Measurements from ENCODE around the gene TMEM45A.
"Not testable (repeated sequence)": the region's sequence is repeated elsewhere in the genome, so short reads cannot be mapped to it uniquely, and the experiment has no call there.

The TMEM45A gene

DNA sequence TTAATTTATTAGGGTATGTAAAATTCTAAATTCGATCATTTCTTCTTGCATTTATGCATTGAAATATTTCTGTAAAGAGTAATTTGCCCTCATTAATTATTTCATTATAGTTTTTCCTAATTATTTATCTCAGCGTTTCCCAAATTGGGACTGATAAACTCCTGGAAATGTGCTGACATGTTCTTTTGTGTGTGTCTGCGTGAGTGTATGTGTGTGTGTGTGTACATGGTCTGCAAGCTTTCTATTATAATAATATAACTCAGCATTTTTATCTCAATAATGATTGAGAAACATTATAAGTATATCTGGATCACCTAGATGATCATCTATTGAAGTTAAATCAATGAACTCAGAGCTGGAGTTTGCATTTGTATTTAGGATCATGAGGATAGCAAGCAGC lies 38.7 kb downstream of the TMEM45A start:
- in situ Hi-C loops (cut with MboI; ENCODE audit: low sequenced_read_pairs): no loop called here

DNA sequence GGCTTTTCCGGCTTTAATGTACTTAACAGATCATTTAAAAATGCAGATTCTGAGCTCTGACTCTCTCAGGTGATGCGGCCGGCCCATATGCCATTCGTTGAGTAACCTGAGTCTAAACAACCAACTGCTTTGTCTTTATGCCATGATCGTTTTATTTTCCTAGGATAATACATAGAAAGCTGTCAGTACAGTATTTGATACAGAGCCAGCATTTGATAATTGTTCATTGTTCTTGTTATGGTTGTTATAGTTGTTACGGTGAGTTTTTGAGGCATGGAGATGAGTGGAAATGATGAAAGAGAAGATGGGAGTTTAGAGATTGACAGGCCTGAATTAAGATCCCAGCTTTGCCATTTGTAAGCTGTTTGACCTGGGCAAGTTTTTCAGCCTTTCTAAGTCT lies 40.0 kb downstream of the TMEM45A start:
- in situ Hi-C loops (cut with MboI; ENCODE audit: low sequenced_read_pairs): no loop called here

DNA sequence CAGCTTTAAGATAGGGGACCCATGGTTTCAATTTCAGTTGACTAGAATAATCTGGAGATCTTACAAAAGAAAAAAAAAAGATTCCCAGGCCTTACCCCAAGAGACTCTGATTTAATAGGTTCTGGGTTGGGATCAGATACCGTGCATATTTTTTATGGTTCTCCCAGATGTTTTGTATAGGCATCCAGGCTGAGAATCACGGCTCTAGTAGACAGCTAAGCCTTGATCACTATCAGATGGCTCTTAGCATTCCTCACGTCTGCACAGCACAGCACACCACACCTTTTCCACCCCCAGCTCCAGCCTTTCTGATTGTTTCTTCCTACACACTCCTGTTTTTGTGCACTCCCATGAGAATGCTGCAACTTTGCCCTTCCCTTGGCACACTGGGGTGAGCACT lies 40.8 kb downstream of the TMEM45A start:
- in situ Hi-C loops (cut with MboI; ENCODE audit: low sequenced_read_pairs): no loop called here

DNA sequence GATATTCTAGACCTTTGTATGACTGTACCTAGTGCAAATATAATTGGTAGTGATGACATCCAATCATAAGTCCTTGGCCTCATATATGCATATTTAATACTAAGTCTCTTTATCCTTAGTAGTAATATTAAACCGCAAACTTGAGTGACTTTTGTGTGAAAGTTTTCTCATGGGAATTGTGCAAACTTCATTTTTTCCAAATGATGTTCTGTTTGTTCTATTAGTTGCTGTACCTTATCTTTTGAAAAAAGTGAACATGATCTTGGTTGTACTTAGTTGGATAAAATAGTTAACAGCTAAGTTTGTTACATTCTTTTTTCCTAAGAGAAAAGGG lies 43.2 kb downstream of the TMEM45A start:
- in situ Hi-C loops (cut with MboI; ENCODE audit: low sequenced_read_pairs): no loop called here

DNA sequence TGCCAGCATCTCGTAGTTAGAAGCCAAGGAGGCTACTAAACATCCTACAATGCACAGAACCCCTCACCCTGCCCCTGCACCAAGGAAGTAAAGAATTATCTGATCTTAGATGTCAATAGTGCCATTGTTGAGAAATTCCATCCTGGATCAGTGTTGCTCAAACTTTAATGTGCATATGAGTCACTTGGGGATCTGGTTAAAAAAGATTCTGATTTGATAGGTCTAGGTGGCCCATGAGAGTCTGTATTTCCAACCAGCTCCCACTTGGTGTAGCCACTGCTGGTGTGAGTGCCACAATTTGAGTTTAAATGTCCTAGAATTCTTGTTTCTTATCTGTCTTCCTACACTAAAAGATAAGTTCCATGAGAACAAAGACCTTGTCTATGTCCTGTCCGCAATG lies 43.7 kb downstream of the TMEM45A start:
- in situ Hi-C loops (cut with MboI; ENCODE audit: low sequenced_read_pairs): no loop called here

DNA sequence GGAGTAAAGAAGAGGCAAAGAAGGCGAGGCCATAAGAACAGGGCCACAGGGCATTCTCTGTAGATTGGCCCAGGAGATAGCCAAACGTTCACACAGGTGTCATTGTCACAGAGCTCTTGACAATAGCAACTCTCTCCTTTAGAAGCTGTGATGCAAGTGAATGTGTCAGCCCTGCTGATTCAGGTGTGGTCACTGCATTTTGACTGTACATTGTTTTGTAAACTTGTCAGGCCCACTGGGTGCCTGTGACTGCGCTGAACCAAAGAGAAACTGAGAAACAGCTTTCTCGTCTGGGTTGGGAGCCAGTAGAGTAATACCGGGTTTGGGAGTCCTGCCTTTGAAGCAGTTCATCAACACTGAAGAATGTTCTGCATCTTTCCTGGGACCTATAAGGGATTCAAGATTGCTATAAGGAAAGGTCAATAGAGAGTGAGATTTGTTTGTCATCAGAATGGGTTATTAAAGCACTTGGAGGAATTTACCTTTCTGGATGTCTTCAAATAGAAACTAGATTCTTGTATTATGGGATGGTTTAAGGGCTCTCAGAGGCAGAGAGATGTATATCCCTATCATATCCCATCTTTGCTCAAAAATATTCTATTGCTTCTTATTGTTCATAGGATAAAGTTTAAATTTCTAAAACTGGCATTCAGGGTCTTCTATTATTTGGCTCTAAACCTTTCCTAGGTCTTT lies 45.4 kb downstream of the TMEM45A start:
- in situ Hi-C loops (cut with MboI; ENCODE audit: low sequenced_read_pairs): no loop called here

DNA sequence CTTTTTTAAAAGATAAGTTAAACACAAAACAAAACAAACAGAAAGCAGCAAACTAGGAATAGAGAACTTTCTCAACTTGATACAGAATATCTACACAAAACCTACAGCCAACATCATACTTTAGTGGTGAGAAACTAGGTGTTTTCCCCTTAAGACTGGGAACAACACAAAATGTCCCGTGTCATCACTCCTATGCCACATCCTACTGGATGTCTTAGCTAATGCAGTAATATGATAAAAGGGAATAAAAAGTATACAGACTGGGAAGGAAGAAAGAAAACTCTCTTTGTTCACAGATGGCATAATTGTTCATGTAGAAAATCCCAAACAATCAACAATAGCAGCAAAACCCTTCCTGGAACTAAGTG lies 45.9 kb downstream of the TMEM45A start:
- in situ Hi-C loops (cut with MboI; ENCODE audit: low sequenced_read_pairs): no loop called here

DNA sequence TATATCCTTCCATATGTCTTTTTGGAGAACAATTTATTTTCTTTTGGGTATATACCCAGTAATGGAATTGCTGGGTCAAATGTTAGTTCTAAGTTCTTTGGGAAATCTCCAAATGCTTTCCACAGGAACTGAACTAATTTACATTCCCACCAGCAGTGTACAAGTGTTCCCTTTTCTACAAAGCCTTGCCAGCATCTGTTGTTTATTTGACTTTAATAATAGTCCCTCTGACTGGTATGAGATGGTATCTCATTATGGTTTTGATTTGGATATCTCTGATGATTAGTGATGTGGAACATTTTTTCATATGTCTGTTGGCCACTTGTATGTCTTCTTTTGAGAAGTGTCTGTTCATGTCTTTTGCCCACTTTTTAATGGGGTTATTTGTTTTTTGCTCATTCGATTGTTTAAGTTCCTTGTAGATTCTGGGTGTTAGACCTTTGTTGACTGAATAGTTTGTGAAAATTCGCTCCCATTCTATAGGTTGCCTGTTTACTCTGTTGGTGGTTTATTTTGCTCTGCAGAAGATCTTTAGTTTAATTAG lies 48.4 kb downstream of the TMEM45A start:
- in situ Hi-C loops (cut with MboI; ENCODE audit: low sequenced_read_pairs): no loop called here

DNA sequence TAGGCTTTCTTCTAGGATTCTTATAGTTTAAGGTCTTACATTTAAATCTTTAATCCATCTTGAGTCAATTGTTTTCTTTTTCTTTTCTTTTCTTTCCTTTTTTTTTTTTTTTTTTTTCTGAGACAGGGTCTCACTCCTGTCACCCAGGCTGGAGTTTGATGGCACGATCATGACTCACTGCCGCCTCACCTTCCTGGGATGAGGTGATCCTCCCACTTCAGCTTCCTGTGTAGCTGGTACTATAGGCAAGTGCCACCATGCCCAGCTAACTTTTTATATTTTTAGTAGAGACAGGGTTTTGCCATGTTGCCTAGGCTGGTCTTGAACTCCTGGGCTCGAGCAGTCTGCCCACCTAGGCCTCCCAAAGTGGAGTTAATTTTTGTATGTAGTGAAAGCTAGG lies 49.0 kb downstream of the TMEM45A start:
- in situ Hi-C loops (cut with MboI; ENCODE audit: low sequenced_read_pairs): not testable (repeated sequence)

DNA sequence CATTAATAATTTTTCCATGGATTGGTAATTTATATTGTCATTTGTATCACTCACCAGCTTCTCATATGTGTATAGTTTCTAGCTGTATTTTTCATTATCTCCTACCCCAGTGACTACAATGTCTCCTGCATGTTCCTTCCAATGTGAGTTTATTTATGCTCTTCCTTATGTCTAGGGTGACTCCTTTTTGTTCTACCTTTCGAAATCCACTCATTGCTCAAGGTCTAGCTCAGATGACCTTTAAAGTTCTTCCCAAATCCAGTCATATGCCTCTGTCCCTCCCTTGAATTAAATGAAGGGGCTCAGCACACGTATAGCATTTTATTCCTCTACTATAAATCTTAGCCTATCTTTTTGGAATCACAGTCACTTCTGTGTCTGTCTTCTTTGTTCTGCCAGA lies 53.0 kb downstream of the TMEM45A start:
- in situ Hi-C loops (cut with MboI; ENCODE audit: low sequenced_read_pairs): no loop called here

DNA sequence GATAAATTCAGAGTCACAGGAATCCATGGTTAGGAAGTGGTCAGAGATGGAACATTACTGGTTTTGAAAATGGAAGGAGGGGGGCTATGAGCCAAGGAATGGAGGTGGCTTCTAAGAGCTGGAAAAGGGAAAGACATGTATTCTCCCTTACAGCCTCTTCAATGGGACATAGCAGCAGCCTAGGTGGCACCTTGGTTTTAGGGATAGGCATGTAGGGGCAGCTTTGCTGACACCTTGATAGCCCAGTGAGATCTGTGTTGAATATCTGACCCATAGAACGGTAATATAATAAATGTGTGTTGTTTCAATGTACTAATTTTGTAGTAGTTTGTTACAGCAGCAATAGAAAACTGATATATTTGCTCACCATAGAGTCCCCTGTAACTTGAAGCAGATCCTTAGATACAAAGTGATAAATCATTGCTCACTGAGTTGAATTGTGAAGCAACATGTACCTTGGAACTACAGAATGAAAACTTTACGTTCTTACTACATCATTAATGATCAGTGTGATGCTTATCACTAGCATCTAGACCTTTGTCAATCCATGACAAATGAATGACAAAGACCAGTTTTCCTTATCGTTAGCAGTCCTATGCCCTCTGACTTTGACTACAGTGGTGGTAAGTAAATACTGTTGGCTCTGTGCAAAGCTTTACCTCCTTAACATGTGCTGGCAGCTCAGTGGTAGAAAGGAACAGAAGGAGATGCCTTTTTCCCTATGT lies 53.8 kb downstream of the TMEM45A start:
- in situ Hi-C loops (cut with MboI; ENCODE audit: low sequenced_read_pairs): no loop called here

DNA sequence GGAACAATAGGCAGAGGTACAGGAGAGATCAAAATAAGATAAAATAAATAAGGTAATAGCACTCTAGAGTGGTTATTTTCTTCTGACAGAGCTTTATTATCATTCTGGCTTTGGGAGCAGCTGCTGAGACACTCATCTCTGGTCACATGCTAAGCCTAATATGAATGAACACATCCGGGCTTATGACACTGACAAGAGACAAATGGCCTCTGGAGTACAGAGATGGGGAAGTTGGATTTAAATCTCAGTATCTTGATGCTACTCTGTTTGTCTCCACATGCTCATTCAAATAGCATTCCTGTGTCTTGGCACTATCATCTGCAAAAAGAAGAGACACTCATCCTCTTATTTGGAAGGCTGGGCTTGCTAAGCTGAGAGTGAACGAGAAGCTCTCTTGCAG lies 55.6 kb downstream of the TMEM45A start:
- in situ Hi-C loops (cut with MboI; ENCODE audit: low sequenced_read_pairs): no loop called here

DNA sequence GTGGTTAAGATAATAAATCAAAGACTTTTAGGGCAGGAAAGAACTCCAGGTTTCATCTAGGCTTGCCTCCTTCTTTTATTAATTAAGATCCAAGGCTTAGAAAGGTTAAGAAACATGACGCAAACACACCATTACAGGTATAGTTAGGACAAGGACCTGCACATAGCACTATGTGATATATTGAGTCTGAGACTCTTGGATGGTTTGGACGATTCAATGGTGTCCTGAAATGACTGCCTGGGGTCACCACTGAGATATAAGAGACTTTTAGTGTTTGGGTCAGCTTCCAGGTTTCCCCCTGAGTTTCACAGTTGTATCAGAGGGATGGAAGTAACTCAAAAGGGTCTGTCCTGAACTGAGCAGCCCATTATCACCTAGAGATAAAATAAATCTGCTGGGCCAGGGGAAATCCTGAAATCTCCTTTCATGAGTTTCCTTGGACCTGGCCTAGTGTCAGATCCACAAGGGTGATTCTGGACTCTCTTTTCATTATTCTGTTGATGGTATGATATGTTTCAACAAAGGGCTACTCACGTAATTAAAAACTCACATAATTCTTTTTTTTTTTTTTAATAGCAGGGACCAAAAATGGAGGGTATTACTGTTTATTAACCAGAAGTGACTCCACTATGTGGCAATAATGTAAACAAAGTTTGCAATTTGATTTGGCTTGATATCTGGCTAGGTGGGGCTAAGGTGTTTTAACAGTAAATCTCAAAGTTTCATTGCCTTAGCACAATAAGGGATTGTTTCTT lies 61.4 kb downstream of the TMEM45A start:
- in situ Hi-C loops (cut with MboI; ENCODE audit: low sequenced_read_pairs): no loop called here

DNA sequence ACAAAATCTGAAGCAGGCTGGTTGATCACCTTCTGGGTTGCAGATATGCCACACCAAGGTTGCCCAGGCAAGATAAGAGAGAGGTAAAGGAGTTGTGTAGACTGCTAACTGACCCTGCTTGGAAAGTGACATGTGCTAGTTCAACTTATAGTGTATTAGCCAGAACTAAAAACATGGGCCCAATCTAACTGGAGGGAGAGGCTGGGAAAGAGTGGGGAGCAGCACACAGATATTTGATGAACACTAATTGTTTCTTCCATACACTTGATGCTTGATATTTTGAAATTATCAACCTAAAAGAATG lies 61.9 kb downstream of the TMEM45A start:
- in situ Hi-C loops (cut with MboI; ENCODE audit: low sequenced_read_pairs): no loop called here

DNA sequence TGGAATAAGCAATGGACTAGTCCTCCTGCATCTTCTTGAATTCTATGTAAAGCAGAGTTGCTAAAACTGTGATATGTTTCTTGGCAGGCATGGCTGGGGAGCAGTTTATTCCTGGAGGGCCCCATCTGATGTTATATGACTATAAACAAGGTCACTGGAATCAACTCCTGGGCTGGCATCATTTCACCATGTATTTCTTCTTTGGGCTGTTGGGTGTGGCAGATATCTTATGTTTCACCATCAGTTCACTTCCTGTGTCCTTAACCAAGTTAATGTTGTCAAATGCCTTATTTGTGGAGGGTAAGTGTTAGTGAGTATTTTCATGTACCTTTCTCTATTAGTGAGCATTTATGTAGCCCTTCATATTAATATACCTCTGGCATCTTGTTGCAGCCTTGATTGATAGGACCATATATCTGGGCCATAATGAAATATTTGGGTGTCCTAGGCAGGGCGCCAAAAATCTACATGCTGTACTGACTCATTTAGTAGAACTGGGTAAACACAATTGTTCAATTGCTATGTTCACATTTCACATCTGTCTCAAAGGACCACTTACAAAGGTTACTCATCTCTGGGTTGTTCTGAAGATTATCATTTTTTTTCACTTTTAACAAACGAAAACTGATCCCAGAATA lies 64.4 kb downstream of the TMEM45A start:
- in situ Hi-C loops (cut with MboI; ENCODE audit: low sequenced_read_pairs): no loop called here

DNA sequence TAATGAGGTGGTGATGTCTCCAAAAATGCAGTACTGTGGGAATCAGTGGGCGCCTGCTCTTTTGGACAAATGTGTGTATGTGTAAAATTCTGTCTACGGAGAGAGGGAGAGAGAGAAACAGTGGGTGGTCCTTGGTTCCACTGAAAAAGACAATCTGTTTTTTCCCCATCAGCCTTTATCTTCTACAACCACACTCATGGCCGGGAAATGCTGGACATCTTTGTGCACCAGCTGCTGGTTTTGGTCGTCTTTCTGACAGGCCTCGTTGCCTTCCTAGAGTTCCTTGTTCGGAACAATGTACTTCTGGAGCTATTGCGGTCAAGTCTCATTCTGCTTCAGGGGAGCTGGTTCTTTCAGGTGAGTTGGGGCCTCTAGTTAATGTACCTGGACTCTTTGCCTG lies 65.8 kb downstream of the TMEM45A start:
- in situ Hi-C loops (cut with MboI; ENCODE audit: low sequenced_read_pairs): no loop called here

DNA sequence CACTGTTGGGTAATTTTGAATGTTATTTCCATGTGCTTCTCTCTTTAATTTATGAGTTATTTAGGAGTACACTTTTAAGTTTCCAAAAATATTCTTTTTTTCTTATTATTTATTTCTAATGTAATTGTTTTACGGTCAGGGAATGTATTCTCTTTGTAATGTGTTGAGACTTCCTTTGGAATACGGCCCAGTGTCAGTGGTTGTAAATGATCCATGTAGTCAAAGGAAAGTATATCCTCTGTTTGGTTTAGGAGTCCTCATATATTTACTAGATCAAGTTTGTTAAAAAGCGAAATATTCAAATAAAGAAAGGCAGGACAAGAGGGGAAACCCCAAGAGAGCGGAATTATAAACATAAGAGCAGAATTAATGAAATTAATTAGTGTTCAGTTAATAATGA lies 68.0 kb downstream of the TMEM45A start:
- in situ Hi-C loops (cut with MboI; ENCODE audit: low sequenced_read_pairs): no loop called here

DNA sequence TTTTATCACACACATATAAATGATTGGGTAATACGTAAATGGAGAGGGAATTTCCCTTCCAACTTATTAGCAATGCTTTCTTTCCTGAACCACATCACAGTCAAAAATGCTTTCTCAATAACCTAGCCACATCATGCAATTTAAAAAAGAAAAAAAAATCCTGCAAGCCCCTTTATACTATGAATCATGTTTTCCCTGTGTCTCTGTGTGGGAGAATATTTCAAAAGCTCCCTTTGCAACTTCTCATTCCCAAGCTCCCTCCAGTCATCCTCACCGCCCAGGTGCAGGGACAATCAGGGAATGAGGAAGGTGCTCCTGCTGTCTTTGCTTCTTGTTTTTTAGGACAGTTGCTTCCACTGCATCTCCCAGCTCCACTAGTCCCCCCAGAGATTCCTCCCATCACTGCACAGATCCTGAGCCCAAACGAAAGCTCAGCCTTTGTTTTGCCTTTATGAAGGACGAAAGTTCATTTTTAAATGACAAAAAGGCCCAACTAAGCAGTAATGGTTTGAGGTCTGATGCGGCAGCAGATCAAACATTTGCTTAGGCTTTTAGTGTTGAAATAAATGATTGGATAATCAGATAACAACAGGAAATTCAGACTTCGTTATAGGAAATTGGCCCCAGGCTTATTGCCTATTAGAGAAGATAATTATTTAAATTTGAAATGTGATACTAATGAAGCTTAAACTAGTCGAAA lies 69.2 kb downstream of the TMEM45A start:
- in situ Hi-C loops (cut with MboI; ENCODE audit: low sequenced_read_pairs): no loop called here

DNA sequence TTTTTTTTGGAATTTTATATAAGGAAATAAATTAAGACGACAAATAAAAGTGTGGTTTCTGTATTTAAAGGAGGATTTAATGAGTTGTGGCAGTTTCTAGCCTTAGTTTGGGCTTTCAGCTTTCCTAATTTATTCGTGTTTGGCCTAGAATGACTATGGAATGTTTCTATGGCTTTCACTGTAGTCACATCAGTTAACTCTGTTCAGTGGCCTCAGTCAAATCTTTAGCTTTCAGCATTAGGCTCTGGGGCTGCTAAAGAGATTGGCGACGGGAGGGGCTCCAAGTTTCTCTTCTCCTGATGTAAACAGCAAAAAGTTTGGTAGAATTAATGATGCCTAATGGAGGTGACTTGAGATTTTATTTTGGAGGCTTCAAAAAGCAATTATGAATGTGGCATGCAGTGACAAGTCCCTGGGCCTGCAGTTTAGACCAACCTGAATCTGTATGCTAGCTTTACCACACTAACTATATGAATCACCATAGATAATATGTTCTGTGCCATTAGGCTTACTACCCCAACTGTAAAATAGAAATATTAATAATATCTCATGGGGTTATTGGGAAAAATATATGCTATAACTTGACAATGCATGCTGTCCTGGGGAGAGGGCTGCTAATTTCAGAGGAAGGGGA lies 69.9 kb downstream of the TMEM45A start:
- in situ Hi-C loops (cut with MboI; ENCODE audit: low sequenced_read_pairs): no loop called here

DNA sequence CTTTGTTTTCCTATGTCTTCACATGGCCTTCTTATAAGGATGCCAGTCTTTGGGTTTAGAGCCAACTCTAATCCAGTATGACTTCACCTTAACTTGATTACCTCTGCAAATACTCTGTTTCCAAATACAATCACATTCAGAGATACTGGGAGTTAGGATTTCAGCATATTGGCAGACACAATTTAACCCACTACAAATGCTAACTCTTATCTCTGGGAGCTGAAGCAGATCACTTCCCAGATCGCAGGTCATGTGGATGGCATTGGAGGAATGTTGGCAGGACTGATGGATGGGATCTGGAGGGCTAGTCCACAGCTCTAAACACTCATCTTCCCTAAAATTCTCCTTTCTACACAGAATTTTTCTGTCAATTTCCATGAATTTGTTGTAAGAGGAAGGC lies 70.8 kb downstream of the TMEM45A start:
- in situ Hi-C loops (cut with MboI; ENCODE audit: low sequenced_read_pairs): no loop called here

Data from HL-60/S4 treated with retinoic acid at 250 ng/mL for 4 days and 3 days (cell line).